ENCODE results near the gene DHRSX.
"Not testable (repeated sequence)": the region's sequence is repeated elsewhere in the genome, so short reads cannot be mapped to it uniquely, and the experiment has no call there.

The DHRSX gene

DNA sequence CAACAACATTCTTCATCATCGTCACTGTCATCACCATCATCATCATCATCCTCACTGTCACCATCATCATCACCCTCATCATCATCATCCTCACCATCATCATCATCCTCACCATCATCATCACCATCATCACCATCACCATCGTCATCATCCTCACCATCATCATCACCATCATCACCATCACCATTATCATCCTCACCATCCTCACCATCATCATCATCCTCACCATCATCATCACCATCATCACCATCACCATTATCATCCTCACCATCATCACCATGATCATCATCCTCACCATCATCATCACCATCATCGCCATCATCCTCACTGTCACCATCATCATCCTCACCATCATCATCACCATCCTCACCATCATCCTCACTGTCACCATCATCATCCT lies 18.9 kb upstream of the DHRSX start:
- DNase-seq (ENCODE audit: low read depth): not testable (repeated sequence)

DNA sequence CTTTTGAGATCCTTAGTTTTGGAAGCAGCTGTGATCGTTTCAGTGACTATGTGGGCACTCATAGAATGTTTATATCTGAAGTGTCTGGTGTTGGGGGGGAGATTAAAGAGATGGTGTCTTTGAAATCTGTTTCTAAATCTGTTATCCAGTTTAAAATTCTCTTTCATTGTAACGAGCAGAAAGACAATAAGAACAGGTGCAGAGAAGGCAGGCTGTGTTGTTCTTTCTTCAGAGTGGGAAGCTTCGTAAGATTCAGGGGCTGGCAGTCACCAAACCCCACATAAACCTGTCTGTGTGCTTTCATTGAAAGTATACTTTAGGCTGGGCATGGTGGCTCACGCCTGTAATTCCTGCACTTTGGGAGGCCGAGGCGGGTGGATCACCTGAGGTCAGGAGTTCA lies 16.3 kb upstream of the DHRSX start:
- no peak for DNase-seq (ENCODE audit: low read depth)

DNA sequence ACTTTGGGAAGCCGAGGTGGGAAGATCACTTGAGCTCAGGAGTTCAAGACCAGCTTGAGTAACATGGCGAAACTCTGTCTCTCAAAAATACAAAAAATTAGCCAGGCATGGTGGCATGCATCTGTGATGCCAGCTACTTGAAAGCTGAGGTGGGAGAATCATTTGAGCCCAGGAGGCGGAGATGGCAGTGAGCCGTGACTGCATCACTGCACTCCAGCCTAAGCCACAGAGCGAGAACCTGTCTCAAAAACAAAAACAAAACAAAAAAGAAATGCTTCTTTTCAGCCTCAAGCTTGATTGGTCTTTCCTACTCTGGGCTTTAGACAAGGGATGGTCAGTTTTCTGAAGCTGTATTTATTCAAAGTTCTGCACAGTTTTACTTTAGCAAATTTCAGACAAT lies 15.8 kb upstream of the DHRSX start:
- no peak for DNase-seq (ENCODE audit: low read depth)

DNA sequence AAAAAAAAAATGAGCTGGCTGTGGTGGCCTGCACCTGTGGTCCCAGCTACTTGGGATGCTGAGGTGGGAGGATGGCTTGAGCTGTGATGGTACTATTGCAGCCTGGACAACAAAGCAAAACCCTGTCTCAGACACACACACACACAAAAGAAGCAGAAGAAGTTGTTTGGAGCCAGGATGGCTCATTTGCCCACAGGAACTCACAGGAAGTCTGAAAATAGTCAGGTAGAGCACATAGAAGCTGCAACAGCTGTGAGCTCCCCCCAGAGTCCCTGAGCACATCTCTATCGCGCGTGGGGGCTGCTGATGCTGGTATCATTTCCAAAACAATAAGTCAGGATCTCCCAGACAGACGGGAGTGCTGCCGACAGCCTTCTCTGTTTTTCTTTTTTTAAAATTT lies 13.4 kb upstream of the DHRSX start:
- DNase-seq (ENCODE audit: low read depth): no peak

DNA sequence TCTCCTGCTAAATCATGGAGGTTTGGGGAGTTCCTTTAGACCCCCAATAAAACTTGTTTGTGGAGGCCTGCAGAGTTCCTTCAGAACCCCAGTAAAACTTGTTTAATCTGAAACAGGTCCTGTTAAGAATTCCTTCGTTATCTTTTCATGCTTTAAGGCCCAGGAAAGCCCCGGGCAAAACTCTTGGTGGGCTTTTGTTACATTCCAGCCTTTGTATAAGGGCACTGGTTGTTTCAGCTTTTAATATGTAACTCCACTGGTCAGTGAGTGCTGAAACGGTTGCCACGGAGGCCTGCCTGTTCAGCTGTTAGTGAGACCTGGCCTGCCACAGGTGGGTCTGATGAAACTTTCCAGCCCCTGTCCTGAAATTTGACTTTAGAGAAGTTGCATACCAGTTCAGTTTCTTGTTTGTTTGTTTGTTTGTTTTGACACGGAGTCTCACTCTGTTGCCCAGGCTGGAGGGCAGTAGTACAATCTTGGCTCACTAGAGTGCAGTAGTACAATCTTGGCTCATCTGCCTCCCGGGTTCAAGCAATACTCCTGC lies 12.4 kb upstream of the DHRSX start:
- no peak for DNase-seq (ENCODE audit: low read depth)

DNA sequence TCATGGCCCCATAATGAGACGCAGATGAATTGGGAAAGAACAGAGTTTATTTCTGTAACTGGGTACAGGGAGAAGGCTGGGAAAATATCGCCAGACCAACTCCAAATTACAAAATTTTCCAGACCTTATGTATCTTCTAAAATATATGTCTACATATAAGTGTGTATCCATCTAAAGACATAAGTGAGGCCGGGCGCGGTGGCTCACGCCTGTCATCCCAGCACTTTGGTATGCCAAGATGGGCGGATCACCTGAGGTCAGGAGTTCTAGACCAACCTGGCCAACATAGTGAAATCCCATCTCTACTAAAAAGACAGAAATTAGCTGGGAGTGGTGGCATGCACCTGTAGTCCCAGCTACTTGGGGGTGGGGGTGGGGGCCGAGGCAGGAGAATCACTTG lies 11.7 kb upstream of the DHRSX start:
- no peak for DNase-seq (ENCODE audit: low read depth)

DNA sequence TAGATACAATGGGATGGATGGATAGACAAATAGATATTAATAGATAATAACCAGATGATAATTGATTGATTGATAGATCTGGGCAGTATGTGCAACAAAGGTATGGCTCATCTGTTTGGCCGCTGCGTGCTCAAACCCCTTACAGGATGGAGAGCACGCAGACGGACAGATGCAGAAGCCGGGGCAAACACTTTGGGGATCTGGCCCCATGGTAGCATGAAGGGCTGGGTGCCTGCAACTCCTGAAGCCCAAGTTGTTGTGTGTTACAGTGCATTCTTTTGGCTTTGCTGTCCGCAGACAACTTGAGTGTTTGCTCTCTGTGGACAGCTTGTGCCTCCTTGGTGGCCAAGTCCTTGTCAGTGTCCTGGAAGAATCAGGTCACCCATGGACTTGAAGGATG lies 10.6 kb upstream of the DHRSX start:
- no peak for DNase-seq (ENCODE audit: low read depth)

DNA sequence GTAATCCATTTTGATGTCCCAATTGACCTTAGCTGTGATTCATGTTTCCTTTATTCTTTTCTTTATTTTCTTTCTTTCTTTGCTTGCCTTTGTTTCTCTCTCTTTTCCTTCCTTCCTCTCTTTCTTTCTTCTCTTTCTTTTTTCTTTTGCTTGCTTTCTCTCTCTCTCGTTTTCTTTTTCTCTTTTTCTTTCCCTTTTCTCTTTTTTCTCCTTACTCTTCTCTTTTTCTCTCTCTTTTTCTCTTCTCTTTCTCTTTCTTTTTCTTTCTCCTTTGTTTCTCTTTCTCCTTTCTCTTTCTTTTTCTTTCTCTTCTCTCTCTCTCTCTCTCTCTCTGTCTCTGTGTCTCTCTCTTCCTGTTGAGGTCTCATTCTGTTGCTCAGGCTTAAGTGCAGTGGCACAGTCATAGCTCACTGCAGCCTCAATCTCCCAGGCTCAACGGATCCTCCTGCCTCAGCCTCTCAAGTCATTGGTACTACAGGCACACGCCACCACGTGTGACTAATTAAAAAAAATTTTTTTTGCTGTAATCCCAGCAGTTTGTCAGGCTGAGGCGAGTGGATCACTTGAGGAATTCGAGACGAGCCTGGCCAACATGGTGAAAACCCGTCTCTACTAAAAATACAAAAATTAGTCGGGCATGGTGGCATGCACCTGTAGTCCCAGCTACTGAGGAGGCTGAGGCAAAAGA lies 8.0 kb upstream of the DHRSX start:
- no peak for DNase-seq (ENCODE audit: low read depth)

DNA sequence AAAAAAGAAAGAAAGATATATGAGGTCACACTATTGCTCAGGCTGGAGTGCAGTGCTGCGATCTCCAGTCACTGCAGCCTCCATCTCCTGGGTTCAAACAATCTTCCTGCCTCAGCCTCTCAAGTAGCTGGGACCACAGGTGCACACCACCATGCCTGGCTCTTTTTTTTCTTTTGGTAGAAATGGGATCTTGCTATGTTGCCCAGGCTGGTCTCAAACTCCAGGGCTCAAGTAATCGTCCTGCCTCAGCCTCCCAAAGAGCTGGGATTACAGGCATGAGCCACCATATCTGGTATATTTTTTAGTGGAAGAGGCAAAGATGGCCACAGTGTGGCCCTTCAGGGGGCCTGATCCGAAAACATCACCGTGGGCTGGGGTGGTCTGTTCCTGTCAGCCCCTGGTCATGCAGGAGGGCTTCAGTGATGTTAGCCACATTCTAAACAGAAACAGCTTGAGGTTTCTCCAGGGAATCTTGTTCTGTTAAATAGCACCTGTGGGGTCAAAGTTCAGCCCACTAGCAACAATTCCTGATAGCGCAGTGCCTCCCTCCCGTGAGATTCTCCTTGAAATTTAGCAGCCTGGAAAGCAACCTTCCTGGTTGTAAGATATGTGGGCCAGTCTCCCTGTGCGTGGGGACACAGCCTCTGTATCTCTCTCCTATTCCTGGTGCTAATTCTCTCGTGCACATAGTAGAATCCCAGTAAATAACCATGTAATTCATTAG lies 7.3 kb upstream of the DHRSX start:
- DNase-seq (ENCODE audit: low read depth): no peak

DNA sequence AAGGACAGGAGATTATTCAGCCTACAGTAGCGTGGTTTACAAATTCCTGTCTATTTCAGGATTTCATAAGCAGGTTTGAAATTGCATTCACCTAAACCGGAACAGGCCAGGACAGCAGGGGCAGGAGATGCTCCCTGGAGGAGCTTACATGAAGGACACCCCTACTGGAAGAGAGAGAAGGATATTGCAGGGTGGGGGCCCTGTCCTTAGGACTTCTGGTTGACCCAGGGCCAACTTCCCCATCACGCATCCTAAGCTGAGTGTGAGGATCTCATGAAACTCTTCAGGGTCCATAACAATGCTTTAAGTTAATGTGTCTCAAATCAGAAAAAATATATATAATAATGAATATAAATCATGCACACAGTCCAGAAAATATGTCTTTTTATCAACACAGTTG lies 6.4 kb upstream of the DHRSX start:
- DNase-seq (ENCODE audit: low read depth): no peak

DNA sequence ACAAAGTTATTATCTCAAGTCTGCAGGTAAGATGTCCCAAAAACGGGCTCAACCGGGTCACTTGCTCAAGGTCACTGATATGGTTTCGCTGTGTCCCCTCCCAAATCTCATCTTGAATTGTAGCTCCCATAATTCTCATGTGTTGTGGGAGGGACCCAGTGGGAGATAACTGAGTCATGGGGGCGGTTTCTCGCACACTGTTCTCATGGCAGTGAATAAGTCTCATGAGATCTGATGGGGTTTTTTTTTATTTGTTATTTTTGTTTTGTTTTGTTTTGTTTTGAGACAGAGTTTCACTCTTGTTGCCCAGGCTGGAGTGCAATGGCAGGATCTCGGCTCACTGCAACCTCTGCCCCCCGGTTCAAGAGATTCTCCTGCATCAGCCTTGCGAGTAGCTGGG lies 4.6 kb upstream of the DHRSX start:
- DNase-seq (ENCODE audit: low read depth): not testable (repeated sequence)

DNA sequence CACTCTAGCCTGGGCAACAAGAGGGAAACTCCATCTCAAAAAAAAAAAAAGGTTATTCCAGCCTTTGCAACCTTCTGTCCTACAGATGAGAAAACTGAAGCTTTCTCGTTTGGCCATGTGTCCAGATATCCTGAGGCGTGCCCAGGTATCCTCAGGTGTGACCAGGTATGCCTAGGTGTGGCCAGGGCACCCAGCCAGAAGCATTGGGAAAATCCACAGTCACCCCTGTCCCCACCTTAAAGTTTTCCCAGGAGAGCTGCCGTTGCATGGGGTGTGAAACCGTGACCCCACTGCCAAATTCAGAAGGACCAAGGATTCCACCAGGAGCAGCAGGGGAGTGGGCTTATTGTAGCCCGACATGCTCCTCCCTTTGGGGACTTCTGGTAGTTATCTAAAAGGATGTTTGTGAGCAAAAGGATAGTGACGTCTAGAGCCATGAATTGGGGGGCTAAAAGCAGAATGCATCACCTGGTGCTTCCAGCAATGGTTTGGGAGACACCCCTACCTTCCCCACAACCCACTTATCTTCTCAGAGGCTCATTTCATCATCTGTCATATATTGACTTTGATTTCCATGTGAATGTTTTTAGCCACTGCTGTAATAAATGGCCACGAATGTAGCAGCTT lies 4.0 kb upstream of the DHRSX start:
- no peak for DNase-seq (ENCODE audit: low read depth)

DNA sequence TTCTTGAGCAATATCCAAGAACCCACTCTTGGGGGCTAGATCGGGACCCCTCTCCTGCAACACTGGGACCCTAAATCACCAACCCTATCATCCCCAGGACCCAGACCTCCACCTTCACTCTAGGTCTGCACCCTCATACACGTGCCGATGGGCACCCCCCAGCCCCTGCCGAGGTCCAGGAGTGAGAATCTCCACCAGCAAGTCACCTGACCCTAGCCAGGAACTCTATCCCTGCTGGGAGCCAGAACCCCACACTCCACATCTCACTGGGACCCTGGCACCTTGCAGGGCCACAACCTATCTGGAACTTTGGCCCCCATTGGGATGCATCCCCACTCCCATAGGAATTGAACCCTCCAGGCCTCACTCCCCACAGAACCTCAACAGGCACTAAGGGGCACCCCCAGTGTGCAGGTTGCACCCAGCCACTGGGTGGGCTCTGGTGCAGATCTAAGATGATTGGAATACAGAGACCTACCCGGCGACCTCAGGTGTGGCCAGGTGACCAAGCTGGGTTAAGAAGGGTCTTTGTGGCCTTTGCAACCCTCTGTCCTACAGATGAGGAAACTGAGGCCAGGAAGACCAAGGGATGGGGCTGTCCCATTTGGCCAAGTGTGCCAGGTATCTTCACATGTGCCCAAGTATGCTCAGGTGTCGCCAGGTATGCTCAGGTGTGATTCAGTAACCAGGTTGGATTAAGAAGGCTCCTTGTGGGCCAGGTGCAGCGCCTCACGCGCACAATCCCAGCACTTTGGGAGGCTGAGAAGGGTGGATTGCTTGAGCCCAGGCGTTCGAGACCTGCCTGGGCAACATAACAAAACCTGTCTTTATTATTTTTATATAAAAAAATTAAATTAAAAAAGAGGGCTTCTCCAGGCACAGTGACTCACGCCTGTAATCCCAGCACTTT lies 3.1 kb upstream of the DHRSX start:
- no peak for DNase-seq (ENCODE audit: low read depth)

DNA sequence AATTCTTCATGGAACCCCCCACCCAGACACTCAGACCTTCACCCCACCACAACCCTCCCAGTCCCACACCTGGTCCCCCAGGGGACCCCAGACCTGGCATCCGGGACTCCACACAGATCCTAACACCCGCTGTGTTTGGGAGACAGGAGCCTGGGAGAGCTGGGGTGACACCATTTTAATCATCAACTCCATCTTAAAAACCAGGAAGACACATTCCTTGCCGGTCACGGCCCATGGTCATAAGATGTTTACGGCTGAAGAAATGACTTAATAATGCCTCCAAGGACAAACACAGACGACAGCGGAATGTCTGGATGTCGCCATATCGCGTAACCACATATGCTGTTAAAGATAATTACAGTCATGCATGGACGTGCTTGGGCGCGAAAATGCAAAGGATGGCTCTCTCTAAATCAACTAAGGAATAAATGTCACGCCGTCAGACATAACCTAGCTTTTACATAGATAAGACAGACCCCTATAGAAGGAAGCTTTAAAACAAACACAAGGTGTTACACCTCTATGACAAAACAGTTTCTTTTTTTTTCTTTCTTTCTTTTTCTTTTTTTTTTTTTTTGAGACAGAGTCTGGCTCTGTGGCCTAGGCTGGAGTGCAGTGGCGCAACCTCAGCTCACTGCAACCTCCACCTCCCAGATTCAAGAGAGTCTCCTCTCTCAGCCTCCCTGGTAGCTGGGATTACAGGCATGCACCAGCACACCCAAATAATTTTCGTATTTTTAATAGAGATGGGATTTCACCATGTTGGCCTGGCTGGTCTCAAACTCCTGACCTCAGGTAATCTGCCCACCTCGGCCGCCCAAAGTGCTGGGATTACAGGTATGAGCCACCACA lies 2.1 kb upstream of the DHRSX start:
- no peak for DNase-seq (ENCODE audit: low read depth)

DNA sequence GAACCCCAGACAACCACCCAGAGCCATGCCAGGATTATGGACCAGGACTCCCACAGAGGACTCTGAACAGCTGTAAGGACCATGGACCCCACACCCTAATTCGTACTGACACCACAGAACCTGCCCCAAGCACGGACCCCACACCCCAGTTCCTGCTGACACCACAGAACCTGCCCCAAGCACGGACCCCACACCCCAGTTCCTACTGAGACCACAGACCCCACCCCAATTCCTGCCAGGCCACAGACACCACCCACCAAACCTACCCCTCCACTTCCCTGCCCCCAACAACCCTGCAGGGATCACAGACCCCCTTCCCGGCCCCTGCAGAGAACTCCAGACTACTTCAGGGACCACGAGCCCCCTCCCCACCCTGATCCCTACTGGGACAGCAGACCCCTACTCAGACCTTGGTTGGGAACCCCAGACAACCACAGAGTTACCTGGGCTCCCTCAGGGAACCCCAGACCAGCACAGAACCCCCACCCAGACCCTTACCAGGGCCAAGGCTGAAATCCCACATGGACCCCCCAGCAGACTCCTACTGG lies 1.4 kb upstream of the DHRSX start:
- no peak for DNase-seq (ENCODE audit: low read depth)

DNA sequence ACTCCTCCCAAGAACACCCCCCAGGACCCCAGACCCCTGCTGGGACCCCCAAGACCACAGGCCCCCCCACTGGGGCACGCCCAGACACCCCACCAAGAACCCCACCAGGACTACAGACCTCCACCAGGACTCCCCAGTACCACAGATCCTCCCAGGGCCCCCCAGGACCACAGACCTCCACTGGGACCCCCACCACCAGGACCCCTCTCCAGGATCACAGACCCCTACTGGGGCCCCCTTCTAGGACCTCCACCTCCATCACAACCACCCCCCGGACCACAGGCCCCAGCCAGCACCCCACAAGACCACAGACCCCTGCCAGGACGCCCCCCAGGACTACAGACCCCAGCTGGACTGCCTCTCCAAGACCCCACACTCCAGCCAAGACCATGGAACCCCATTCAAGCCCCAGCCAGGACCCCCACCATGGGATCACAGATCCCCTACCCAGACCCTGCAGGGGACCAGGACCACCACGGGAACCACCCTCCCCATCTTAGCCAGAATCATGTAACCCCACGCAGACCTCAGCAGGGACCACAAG lies 855 bp upstream of the DHRSX start:
- no peak for DNase-seq (ENCODE audit: low read depth)

DNA sequence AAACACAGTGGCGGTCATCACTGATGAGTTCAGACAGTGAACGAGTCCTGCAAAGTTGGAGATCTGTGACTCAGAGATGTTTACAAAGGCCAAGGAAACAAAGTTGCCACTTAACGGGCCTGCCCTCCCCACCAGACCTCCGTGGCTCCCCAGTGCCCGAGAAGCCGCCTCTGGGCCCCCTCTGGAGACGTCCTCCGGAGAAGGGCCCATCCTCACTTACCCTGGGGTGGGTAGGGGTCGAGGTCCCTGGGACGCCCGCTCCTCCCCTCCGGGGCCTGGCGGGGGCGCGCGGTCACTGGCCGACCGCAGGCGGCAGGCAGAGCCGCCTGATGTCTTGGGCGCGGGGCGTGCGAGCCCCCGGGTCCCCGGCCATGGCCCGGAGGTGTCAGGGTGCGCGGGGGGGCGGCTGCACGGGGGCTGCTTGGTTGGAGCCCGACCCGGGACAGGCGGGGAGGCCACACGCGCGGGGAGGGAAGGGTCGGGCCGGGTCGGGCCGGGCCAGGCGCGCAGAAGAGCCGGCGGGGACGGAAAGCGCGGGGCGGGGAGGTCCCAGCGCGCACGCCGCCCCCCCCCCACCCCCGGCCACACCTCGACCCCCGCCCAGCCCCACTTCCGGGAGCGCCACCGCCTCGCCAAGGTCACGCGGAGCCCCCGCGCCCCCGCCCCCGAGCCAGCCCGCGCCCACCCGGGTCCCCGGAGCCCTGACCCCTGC lies 529 bp downstream of the DHRSX start:
- no peak for DNase-seq (ENCODE audit: low read depth)

DNA sequence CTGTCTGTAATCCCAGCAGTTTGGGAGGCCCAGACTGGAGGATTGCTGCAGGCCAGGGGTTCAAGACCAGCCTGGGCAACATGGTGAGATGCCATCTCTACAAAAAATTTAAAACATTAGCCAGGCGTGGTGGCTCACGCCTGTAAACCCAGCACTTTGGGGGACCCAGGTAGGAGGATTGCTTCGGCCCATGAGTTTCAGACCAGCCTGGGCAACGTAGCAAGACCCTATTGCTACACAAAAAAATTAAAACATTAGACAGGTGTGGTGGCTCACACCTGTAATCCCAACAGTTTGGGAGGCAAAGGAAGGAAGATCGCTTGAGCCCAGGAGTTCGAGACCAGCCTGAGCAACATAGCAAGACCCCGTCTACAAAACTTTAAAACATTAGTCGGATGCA lies 1.3 kb downstream of the DHRSX start:
- no peak for DNase-seq (ENCODE audit: low read depth)

DNA sequence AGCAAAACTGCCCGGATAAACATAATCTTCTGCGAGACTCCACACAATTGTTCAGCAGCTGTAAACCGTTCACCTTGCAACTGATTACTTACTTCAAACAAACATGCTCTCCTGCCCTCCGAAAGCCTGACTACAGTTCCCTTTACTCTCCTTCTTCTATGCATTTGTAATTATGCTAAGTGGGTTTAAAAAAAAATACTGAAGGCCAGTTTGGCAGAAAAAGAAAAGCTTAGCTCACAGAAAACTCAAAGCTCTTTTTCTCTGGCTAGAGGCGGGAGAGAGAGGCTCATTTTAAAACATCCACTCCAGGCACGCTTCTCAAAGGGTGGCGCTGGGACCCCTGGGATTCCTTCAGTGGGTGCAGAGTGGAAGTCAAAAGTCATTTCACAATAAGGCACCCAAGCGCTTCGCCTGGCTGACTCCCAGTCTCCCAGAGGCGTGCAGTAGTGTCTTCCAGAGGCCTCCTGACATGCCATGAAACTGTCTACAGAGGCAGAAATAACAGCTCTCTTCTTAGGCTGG lies 1.9 kb downstream of the DHRSX start:
- no peak for DNase-seq (ENCODE audit: low read depth)
